ACC112 (cell line): Measurements from ENCODE around the gene BAIAP2.
"Not testable (repeated sequence)": the region's sequence is repeated elsewhere in the genome, so short reads cannot be mapped to it uniquely, and the experiment has no call there.

Experiments used
- H2AFZ ChIP-seq: fragments of 200-600 bp; sonication (generic); one replicate; pipeline ENCODE4 v1.6.0; 2017; ENCODE audit warnings: antibody characterized with exemption, low read length; ENCODE audit not compliant: unreplicated experiment
- H3K27ac ChIP-seq: fragments of 200-600 bp; sonication (generic); 2 replicates; pipeline ENCODE4 v1.5.1; 2014; ENCODE audit warnings: low read depth, mild to moderate bottlenecking, antibody characterized with exemption, low read length, moderate library complexity
- H3K27me3 ChIP-seq: fragments of 200-600 bp; sonication (generic); 2 replicates; pipeline ENCODE4 v1.6.1; 2014; ENCODE audit warnings: mild to moderate bottlenecking, antibody characterized with exemption, low read length, moderate library complexity, mixed read lengths; ENCODE audit not compliant: insufficient read depth
- H3K36me3 ChIP-seq: fragments of 200-600 bp; sonication (generic); 2 replicates; pipeline ENCODE4 v1.6.1; 2016; ENCODE audit warnings: mild to moderate bottlenecking, antibody characterized with exemption, low read length, moderate library complexity, mixed read lengths; ENCODE audit not compliant: insufficient read depth
- H3K4me1 ChIP-seq: fragments of 200-600 bp; sonication (generic); one replicate; pipeline ENCODE4 v1.6.1; 2016; ENCODE audit warnings: low read length, mixed read lengths; ENCODE audit not compliant: insufficient read depth, unreplicated experiment, control insufficient read depth
- H3K4me3 ChIP-seq: fragments of 200-600 bp; sonication (generic); 2 replicates; pipeline ENCODE4 v1.5.1; 2014; ENCODE audit warnings: mild to moderate bottlenecking, low read depth, low read length
- H3K79me2 ChIP-seq: fragments of 200-600 bp; sonication (generic); one replicate; pipeline ENCODE4 v1.6.0; 2016; ENCODE audit warnings: low read length; ENCODE audit not compliant: control insufficient read depth, unreplicated experiment, insufficient read depth

BAIAP2 gene

DNA sequence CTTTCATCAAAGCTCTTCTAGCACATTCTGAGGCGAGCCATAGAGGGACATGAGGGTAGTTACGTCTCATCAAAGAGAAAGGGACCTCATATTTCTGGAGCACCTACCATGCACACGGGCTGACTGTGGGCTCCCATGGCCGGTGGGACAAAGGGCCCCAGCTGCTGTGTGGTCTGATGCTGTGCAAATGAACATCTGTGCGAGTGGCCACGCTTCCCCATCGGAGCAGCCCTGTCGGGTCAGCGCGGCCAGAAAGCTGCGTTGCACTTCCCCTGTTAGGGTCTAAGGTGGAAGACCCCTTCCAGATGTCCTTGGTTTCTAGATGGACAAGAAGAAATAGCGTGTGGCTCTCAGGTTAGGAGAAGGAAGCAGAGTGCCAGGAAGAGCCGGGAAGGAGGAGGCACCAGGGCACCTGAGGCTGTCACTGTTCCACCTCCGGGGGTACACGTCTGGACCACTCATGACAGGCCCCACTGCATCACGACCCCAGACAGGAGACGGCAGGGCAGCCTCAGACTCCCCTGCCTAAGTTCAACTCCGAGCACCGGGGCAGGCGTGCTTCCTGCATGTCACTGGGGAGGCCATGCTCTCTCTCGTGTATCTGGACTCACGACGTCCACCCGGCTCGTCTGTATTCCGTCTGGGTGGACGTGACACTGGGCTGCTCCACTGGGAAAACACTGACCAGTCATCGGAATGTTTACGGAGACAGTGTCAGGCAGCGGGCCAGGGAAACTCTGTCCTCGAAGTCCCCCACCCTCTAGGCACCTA is 8.5 kb upstream of the BAIAP2 start:
- no peak overlapping the region for H3K27ac ChIP-seq
- no peak overlapping the region for H2AFZ ChIP-seq
- peaks cover 40% of the 10 kb centered on the region for H3K27me3 ChIP-seq
- H3K36me3 ChIP-seq, result no peaks in the 10 kb centered on the region
- no peak overlapping the region for H3K4me3 ChIP-seq
- H3K79me2 ChIP-seq, result no peaks in the 10 kb centered on the region
- H3K4me1 ChIP-seq, result no peaks in the 10 kb centered on the region

DNA sequence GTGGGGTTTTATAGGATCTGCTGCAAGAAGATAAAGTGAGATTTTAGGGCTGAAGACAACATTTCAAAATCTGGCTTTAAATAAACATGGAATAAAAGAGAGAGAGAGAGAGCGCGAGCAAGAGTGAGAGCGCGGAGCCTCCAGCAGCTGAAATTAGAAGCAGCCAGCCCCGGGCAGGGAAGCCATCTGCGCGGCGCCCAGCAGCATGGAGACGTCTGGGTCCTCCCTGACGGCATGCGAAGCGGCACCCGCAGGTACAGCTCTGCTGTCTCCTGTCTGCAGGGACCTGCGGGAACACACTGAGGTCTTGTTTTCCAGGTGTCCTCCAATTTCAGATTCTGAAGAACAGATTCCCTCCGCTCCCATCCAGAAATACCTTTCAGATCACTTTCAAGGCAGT is 7.9 kb upstream of the BAIAP2 start:
- peaks cover 40% of the 10 kb centered on the region for H3K27me3 ChIP-seq
- H3K4me3 ChIP-seq, result no peak overlapping the region
- no peak overlapping the region for H2AFZ ChIP-seq
- H3K36me3 ChIP-seq, result no peaks in the 10 kb centered on the region
- no peaks in the 10 kb centered on the region for H3K79me2 ChIP-seq
- H3K4me1 ChIP-seq, result no peaks in the 10 kb centered on the region
- H3K27ac ChIP-seq, result no peak overlapping the region

DNA sequence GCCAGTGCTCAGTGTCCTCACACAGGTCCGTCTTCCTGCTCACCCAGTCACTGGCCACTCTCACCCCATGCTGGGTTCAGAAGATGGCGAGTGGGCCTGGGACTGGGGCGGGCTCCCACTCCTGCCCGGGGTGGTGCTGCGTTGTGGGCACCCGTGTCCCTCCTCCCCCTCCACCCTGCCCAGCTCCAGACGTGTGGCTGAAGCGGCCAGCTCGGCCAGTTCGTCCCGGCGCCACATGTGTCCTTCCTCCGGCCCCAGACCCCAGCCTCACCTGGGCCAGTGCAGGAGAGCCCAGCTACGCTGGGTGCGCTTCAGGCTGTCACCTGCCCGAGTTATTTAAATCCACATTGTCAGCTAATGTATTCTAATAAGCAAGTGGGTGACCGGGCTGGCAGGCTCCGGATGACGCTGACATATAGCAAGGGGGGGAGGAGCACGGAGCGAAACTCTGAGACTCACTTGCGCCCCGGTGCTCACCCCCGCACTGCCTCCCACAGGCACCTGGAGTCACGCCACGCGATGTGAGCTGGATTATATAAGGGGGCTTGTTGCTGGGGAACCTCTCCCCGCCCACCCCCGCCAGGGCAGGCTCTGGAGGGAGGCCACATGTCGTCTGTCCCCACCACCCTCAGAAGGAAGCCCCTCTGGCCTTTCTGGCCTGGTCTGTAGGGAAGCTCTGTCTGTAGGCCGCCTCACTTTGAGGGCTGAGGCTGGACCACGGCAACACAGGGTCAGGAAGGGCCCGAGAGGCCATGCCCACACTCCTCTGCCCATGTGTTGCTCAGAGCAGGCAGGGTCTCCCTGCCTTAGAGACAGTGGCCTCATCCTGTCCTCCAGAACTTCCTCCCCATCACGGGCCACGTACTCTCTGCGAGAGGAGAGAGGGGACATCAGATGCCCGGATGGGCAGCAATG is 7.1 kb upstream of the BAIAP2 start:
- no peak overlapping the region for H3K4me3 ChIP-seq
- no peak overlapping the region for H3K27ac ChIP-seq
- H3K79me2 ChIP-seq, result no peaks in the 10 kb centered on the region
- no peaks in the 10 kb centered on the region for H3K4me1 ChIP-seq
- H3K27me3 ChIP-seq, result peaks cover 40% of the 10 kb centered on the region
- H3K36me3 ChIP-seq, result no peaks in the 10 kb centered on the region
- no peak overlapping the region for H2AFZ ChIP-seq

DNA sequence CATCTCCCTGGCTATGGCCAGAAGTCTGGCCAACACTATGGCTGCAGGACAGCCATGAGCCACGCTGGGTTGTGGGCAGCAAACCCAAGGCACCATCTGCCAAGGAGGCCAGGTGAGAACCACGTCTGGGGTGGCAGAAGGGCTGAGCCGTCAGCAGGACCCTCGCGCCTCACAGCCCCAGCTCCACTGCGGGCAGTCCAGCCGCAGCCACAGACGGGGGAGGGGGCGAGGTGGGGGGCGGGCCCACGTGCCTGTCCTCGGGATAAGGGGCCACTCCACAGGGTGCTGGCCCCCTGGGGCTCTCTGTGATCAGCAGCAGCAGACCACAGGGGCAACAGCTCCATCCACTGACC is 6.5 kb upstream of the BAIAP2 start:
- Histone ChIP-seq H3K79me2 (no peaks in the 10 kb centered on the region), H3K4me1 (no peaks in the 10 kb centered on the region), H3K27me3 (peaks cover 40% of the 10 kb centered on the region), H2AFZ (no peak overlapping the region), H3K36me3 (no peaks in the 10 kb centered on the region), H3K27ac (no peak overlapping the region), H3K4me3 (no peak overlapping the region)

DNA sequence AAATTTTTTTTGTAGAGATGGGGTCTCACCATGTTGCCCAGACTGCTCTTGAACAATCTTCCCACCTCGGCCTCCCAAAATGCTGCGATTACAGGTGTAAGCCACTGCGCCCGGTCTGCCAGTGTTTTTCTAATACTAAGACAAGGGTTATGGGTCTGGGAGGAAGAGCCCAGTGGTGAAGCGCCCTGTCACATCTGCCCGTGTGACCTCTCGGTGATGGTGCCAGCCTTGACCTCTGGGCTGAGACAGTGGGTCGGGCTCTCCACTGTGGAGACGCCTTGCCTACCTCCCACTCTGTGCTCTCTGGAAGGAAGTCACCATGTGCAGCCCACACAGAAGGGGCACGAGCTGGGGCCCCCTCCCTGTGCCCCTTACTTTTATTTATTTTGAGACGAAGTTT is 5.1 kb upstream of the BAIAP2 start:
- Histone ChIP-seq H3K4me3 (no peak overlapping the region), H3K27ac (no peak overlapping the region), H3K27me3 (peaks cover 40% of the 10 kb centered on the region), H3K36me3 (no peaks in the 10 kb centered on the region), H3K79me2 (no peaks in the 10 kb centered on the region), H2AFZ (no peak overlapping the region), H3K4me1 (no peaks in the 10 kb centered on the region)

DNA sequence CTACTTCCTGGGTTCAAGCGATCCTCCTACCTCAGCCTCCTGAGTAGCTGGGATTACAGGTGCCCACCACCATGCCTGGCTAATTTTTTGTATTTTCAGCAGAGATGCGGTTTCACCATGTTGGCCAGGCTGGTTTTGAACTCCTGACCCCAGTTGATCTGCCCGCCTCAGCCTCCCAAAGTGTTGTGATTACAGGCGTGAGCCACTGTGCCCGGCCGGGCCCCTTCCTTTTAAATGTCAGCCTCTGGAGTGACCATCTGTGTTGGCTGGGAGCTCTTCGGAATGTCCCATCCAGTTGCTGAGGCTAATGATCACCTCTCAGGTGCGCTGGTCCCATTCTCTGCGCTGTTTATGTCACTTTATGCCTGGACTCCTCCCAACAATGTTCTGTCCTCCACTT is 4.6 kb upstream of the BAIAP2 start:
- not testable (repeated sequence) for H3K36me3 ChIP-seq, H3K79me2 ChIP-seq, H3K4me3 ChIP-seq, H3K27ac ChIP-seq, H2AFZ ChIP-seq, H3K4me1 ChIP-seq
- peaks cover 35% of the 10 kb centered on the region for H3K27me3 ChIP-seq

DNA sequence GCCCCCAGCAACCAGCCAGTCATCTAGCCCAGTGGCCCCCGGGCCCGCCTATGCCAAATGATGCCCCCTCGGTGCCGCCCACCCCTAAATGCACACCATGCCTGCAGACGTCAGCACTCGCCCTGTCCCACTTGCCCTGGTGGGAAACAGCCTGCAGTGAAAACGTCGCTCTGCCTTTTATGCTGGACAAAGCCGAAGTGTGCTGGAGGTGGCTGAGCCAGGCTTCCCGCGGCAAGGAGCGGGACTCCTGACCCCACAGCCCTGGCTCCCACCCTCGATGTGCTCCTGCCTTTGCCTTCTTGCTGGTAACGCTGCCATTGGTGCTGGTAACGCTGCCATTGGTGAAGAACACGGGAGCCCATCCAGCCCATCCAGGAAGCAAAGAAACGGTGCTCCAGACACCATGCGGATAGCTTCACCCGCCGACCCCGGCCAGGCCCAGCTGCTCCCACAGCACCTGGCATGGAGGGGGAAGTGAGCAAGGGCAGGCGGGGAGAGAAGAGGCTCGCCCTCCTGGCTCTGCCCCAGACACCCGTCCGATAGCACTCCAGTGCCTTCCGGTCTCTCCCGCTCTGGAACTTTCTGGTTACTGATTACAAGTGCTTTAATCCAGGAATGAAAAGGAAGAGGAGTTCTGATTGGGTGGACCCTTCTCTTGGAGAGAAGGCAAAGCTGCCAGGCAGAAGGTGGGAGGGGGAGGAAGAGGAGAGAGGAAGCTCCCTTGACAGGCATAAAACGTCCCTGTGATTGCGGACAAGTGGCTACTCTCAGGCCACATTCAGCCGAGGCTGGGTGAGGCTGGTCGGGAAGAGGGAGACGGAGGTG is 4.0 kb upstream of the BAIAP2 start:
- H3K27ac ChIP-seq, result no peak overlapping the region
- peaks cover 5% of the 10 kb centered on the region for H3K79me2 ChIP-seq
- peaks cover under 1% of the 10 kb centered on the region for H3K4me1 ChIP-seq
- no peak overlapping the region for H2AFZ ChIP-seq
- H3K36me3 ChIP-seq, result no peaks in the 10 kb centered on the region
- no peak overlapping the region for H3K4me3 ChIP-seq
- peaks cover 29% of the 10 kb centered on the region for H3K27me3 ChIP-seq

DNA sequence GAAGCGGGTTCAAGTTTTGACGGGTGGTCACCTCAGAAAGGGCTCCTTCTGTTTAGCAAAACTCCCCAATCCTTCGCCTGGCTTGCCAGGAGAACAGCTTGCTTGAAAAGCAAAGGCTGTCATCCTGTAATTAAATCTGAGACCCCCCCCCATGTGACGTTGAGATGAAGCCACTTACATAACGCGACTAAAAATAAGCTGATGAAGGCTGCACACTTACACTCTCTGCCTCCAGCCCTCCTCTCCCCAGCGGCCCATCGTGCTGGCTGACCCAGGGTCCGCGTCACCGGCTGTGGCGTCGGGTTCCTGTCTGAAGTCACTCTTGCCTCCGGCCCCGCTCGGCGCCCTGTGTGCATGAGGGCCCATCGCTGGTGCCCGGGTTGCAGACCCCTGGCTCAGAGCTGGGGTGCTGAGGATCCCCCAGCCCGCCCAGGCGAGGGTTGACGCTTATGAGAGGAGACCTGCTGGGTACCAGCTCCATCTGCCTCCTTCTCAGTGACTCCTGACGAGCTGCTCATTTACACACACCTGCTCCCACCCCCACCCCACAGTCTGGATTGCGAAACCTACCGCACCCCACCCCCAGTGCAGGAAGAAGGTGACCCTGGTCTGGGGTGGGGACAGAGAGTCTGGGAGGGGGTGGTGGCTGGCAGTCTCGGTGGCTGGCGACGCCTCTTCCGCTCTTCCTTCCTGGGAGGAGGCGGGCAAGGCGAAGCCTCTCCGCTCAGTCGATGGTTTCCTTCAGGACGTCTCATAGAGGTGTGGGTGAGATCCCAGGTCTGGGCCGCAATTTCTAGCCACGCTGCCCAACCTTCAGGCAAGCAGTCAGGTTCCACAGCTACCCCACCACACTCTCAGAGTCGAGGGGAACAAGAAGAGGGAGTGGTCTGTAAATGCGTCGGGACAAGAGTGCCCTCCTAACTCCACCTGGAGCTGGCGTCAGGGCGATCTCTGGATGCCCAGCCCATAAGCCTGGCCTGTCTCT is 3.1 kb upstream of the BAIAP2 start:
- Histone ChIP-seq H3K27me3 (peaks cover 20% of the 10 kb centered on the region), H3K27ac (no peak overlapping the region), H3K79me2 (peaks cover 8% of the 10 kb centered on the region), H2AFZ (no peak overlapping the region), H3K4me1 (peaks cover 6% of the 10 kb centered on the region), H3K36me3 (no peaks in the 10 kb centered on the region), H3K4me3 (no peak overlapping the region)

DNA sequence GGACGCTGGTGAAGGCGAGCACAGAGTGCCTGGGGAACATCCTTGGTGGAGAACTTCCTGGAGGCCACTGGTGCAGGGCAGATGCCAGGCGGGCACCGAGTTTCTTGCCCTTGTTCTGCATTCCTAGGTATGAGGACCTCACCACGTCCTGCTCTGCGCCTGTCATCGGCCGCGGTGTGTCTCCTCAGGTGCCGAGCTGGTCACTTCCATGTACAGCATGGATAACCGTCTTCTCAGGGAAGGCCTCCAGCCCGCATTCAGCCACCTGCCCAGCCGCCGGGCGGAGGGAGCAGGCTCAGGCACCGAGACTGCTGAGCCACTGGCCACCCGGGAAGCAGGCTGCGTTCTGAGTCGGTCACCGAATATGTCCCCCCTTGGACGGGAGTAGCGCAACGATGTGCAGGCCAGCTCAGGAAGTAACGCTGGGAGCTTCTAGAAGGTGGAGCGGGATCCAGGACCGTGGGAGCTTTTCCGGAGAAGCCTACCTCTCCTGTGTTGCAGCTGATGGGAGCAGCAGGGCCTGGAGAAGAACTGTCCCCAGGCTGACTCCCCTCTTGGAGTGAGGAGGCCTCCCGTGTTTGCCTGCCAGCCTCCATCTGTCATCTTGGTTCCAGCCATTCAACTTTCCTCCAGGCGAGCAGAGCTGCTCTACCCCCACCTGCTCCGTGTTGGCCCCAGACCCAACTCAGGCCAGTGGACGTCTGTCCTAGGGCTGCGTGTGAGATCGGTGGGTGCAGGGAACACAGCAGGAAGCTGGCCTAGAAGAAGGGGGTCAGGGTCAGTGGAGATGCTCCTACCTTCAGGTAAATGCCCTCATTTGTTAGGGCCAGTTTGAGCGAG is 2.1 kb upstream of the BAIAP2 start:
- Histone ChIP-seq H3K4me1 (peaks cover 6% of the 10 kb centered on the region), H3K27me3 (peaks cover 10% of the 10 kb centered on the region), H3K36me3 (no peaks in the 10 kb centered on the region), H3K27ac (no peak overlapping the region), H3K4me3 (no peak overlapping the region), H2AFZ (no peak overlapping the region), H3K79me2 (peaks cover 9% of the 10 kb centered on the region)
